ENCODE measurements around the gene TYW5.
A peak's percentile ranks its signal among the peaks of the same experiment; 100 is the strongest.

TYW5 gene, protein sequence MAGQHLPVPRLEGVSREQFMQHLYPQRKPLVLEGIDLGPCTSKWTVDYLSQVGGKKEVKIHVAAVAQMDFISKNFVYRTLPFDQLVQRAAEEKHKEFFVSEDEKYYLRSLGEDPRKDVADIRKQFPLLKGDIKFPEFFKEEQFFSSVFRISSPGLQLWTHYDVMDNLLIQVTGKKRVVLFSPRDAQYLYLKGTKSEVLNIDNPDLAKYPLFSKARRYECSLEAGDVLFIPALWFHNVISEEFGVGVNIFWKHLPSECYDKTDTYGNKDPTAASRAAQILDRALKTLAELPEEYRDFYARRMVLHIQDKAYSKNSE

DNA sequence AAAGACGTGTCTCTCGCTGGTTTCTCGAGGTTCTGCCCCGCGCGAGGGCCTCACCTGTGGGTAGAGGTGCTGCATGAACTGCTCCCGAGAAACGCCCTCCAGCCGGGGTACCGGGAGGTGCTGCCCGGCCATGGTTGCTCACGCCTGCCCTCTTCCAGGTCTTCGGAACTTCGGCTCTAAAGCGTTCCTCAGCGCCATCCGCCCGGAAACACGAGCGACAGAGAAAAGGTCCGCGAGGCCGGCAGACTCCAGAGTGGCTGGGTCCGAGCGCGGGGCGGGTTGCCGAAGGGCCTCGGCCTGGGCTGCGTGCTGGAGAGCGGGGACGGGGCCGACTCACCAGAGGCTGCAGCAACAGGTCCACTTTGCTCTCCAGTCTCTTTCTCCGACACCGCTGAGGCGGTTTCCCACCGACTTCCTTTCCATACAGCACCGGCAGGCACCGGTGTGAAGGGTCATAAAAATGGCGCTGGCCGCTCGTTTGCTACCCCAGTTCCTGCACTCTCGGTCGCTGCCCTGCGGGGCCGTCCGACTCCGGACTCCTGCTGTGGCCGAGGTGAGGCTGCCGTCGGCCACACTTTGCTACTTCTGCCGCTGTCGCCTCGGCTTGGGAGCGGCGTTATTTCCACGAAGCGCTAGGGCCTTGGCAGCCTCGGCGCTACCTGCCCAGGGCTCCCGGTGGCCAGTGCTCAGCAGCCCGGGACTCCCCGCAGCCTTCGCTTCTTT lies at the start of gene TYW5, which contains the start of gene MAIP1:
TSS of gene TYW5 (minus strand) at position 153 of the 723 bp plus-strand sequence. CDS start at position 132, 21 bp downstream.
TSS of gene MAIP1 (plus strand) at position 244 of the 723 bp plus-strand sequence. CDS start at position 461, 217 bp downstream.
- Histone ChIP-seq H3K79me2 (ENCODE audit: insufficient read depth, low read length) (peaks cover 67% of the 10 kb centered on the region), H3K27ac (ENCODE audit: low read depth, low read length) (peak within 1 kb of the TSS; percentile 71), H3K9me2 (replicated peaks; ENCODE audit: insufficient read depth, low read length) (no peaks in the 10 kb centered on the region), H3K36me3 (ENCODE audit: low read length) (peaks cover 11% of the 10 kb centered on the region), H3K4me2 (ENCODE audit: low read depth, low read length, poor library complexity, severe bottlenecking) (peak within 1 kb of the TSS; percentile 86), H3K27me3 (ENCODE audit: low read length) (no peaks in the 10 kb centered on the region), H3K9me3 (ENCODE audit: insufficient read depth, low read length) (no peaks in the 10 kb centered on the region), H3F3A (ENCODE audit: insufficient read depth) (no peaks in the 10 kb centered on the region), H2AFZ (ENCODE audit: low read depth, low read length, severe bottlenecking) (peak within 1 kb of the TSS; percentile 97), H4K20me1 (ENCODE audit: low read depth, low read length) (no peaks in the 10 kb centered on the region), H3K9ac (ENCODE audit: low read length) (peak within 1 kb of the TSS; percentile 86), H3K4me3 (ENCODE audit: insufficient read depth, low read length, poor library complexity, severe bottlenecking) (peak within 1 kb of the TSS; percentile 92)
- TF ChIP-seq, protein P1, sequence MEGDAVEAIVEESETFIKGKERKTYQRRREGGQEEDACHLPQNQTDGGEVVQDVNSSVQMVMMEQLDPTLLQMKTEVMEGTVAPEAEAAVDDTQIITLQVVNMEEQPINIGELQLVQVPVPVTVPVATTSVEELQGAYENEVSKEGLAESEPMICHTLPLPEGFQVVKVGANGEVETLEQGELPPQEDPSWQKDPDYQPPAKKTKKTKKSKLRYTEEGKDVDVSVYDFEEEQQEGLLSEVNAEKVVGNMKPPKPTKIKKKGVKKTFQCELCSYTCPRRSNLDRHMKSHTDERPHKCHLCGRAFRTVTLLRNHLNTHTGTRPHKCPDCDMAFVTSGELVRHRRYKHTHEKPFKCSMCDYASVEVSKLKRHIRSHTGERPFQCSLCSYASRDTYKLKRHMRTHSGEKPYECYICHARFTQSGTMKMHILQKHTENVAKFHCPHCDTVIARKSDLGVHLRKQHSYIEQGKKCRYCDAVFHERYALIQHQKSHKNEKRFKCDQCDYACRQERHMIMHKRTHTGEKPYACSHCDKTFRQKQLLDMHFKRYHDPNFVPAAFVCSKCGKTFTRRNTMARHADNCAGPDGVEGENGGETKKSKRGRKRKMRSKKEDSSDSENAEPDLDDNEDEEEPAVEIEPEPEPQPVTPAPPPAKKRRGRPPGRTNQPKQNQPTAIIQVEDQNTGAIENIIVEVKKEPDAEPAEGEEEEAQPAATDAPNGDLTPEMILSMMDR (IDR thresholded peaks at IDR 0.05; ENCODE audit: insufficient read depth, low read length, poor library complexity, severe bottlenecking): no peak
- no peak for TF ChIP-seq EZH2phosphoT487 (conservative IDR thresholded peaks at IDR 0.05; ENCODE audit: low read length)

DNA sequence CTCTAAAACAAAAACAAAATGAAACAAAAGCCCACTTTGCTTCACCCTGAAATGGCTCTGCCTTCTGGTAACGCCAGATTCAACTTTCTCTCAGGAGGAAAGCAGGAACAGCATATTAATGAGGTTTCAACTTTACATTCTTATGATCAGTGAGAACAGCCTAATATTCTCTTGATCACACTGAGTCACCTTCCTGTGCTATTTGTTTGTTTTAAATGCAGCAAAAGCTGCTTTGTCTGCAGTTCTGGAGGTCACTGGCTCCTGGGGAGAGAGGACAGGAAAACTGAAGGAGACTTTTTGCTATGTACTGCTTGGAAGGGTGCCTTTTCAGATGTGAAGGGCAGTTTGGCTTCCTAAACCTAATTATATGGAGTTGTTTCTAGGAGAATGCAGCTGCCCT lies 48.2 kb upstream of the TYW5 start:
- Histone ChIP-seq H3K4me3 (ENCODE audit: insufficient read depth, low read length, poor library complexity, severe bottlenecking) (no peak overlapping the region), H2AFZ (ENCODE audit: low read depth, low read length, severe bottlenecking) (no peak overlapping the region), H3K9me2 (replicated peaks; ENCODE audit: insufficient read depth, low read length) (no peaks in the 10 kb centered on the region), H3K27me3 (ENCODE audit: low read length) (0 out of 2 replicates have a peak, but pooled peaks cover 2% of the 10 kb centered on the region), H3K9me3 (ENCODE audit: insufficient read depth, low read length) (no peaks in the 10 kb centered on the region), H4K20me1 (ENCODE audit: low read depth, low read length) (no peaks in the 10 kb centered on the region), H3K36me3 (ENCODE audit: low read length) (no peaks in the 10 kb centered on the region), H3K4me2 (ENCODE audit: low read depth, low read length, poor library complexity, severe bottlenecking) (no peak overlapping the region), H3K79me2 (ENCODE audit: insufficient read depth, low read length) (no peaks in the 10 kb centered on the region), H3K9ac (ENCODE audit: low read length) (no peak overlapping the region), H3K27ac (ENCODE audit: low read depth, low read length) (no peak overlapping the region), H3F3A (ENCODE audit: insufficient read depth) (no peaks in the 10 kb centered on the region)
- TF ChIP-seq, protein P1 (IDR thresholded peaks at IDR 0.05; ENCODE audit: insufficient read depth, low read length, poor library complexity, severe bottlenecking): no peak
- TF ChIP-seq EZH2phosphoT487 (conservative IDR thresholded peaks at IDR 0.05; ENCODE audit: low read length): no peak

DNA sequence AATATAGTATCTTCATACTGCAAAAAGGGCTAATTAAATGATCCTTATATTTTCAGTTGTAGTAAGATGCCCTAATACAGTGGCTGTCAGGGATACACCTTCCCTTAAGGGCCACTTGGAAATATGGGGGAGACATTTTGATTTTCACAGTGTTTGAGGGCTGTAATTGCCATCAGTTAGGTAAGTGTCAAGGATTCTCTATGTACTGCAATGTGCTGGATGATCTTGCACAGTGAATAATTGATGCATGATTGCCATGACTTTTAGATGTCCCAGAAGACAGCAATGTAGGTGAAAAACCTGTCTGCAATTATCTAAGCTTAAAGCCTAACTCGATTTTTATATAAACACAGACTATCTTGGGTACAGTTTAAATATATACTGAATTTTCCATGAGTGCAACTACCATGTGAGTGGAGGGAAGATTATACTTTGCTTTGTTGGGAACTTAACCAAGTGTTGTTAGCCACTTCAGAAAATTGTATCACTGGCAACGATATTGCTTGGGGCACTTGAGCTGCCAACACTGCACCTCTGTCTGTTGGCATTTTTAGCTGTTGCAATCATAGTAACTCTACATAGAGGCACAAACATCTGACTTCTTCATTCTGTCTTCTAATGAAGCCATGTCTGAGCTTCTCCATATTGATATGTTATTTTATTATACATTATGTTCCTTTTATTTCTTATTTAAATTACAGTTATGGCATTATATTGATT lies 45.3 kb upstream of the TYW5 start:
- Histone ChIP-seq H3K9ac (ENCODE audit: low read length) (no peak overlapping the region), H3K27ac (ENCODE audit: low read depth, low read length) (no peak overlapping the region)
- TF ChIP-seq EZH2phosphoT487 (conservative IDR thresholded peaks at IDR 0.05; ENCODE audit: low read length): no peak
- TF ChIP-seq, protein P1 (IDR thresholded peaks at IDR 0.05; ENCODE audit: insufficient read depth, low read length, poor library complexity, severe bottlenecking): no peak

More for the DNA sequence above, 45.3 kb upstream of the TYW5 start:
- no peaks in the 10 kb centered on the region for H3K79me2 ChIP-seq (ENCODE audit: insufficient read depth, low read length)
- H3F3A ChIP-seq (ENCODE audit: insufficient read depth): no peaks in the 10 kb centered on the region
- no peaks in the 10 kb centered on the region for H3K36me3 ChIP-seq (ENCODE audit: low read length)
- H3K9me2 ChIP-seq (replicated peaks; ENCODE audit: insufficient read depth, low read length): no peaks in the 10 kb centered on the region
- no peak overlapping the region for H3K4me3 ChIP-seq (ENCODE audit: insufficient read depth, low read length, poor library complexity, severe bottlenecking)
- H3K27me3 ChIP-seq (ENCODE audit: low read length): no peaks in the 10 kb centered on the region
- no peaks in the 10 kb centered on the region for H3K9me3 ChIP-seq (ENCODE audit: insufficient read depth, low read length)
- no peak overlapping the region for H2AFZ ChIP-seq (ENCODE audit: low read depth, low read length, severe bottlenecking)
- no peaks in the 10 kb centered on the region for H4K20me1 ChIP-seq (ENCODE audit: low read depth, low read length)
- H3K4me2 ChIP-seq (ENCODE audit: low read depth, low read length, poor library complexity, severe bottlenecking): no peak overlapping the region

Measured in SU-DHL-6 (cell line).